ENCODE data around the gene AGRP.

- no peak for TF ChIP-seq CTCF (IDR thresholded peaks at IDR 0.05 in 8 of 11, conservative IDR thresholded peaks at IDR 0.05 in 3 of 11)
- TF ChIP-seq POLR2A (IDR thresholded peaks at IDR 0.05): no peak
Measured at GRCh38 chr16:67470359-67470758, 13.0 kb downstream of the AGRP start.

All from spleen (tissue), 7 donors.